ENCODE results near the gene VPS26C. TPM values are rescaled to one million over a fixed set of nuclear protein-coding genes. Genes with fewer than 3 reads are reported as not detected.
A peak's percentile ranks its signal among the peaks of the same experiment; 100 is the strongest.
"Not testable (repeated sequence)": the region's sequence is repeated elsewhere in the genome, so short reads cannot be mapped to it uniquely, and the experiment has no call there.

The VPS26C gene
- total RNA-seq (2021) = 32.2 and 46.2 TPM in 2 replicates
- percentile 82 among the genes with signal in this experiment for Bru-seq, nascent RNA
- BruChase-seq, experiment 1, labeled RNA remaining after a 2-hour chase = percentile 78 among the genes with signal in this experiment
- percentile 79 among the genes with signal in this experiment for BruChase-seq, experiment 2, labeled RNA remaining after a 6-hour chase
- long read RNA-seq, transcript VPS26C-201 (8 exons, 3,256 nt) = major isoform, 46 of 73 reads
- long read RNA-seq, transcript VPS26C-213 (2 exons, 959 nt) = minor isoform, 5 of 73 reads
- long read RNA-seq, partial matches to known transcripts = 3 of 73 reads
- long read RNA-seq, other reads (novel, unspliced or antisense) = 14 of 73 reads

DNA sequence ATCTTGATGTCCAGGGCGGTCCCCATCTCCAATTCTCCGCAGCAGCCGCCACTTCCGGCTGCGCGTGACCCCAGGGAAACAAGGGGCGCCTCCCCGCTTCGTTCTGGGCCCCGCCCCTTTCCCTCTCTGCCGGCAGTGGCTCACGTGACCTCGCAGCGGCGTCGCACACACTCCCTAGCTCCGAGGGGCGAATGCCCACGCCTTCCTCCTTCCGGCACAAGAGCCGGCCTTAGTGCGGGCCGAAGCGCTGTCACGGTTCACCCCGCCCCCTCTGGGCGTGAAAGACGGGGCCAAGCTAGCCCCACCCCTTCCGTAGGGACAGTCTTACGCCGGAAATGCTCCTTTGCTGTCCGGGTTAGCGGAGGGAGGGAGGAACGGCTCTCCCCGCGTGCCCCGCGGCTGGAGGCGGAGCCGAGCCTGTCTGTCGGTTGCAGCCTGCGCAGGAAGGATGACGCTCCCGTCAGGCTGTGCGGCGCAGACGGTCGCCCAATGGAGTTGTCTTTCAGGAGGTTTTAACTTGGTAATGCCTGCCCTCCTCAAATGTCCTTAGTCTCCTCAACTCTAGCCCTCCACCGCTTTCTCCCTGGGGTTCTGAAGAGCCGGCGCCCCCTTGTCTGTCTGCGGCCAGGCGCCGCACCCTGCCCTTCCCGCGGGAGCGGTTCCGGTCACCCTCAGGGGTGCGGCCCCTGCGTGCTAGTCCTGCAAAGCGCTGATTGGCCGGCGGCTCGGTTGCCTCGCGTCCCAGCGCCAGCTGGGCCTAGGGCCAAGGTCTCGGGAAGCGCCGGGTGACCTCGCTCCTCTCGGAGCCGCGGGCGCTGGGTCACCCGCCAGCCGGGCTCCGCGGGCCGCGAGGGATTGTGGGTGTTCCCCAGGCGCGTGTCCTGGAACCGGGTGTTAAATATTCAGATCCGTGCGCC, at the start of gene VPS26C:
TSS of gene VPS26C (minus strand) at position 66 of the 917 bp plus-strand sequence. CDS start at position 26, 40 bp downstream.
- Histone ChIP-seq H3K79me2 (ENCODE audit: low read depth) (peaks cover 47% of the 10 kb centered on the region), H3K4me1 (replicated peaks; ENCODE audit: insufficient read depth) (peaks cover 20% of the 10 kb centered on the region), H3F3A (ENCODE audit: insufficient read depth, low read depth) (peaks cover 17% of the 10 kb centered on the region; the same call in 1 of the 2 replicates), H3K27me3 (ENCODE audit: insufficient read depth, low read depth) (no peaks in the 10 kb centered on the region), H3K36me3 (ENCODE audit: low read depth) (no peaks in the 10 kb centered on the region), H3K9me2 (ENCODE audit: insufficient read depth) (no peaks in the 10 kb centered on the region), H4K20me1 (ENCODE audit: insufficient read depth) (no peaks in the 10 kb centered on the region), H2AFZ (peak within 1 kb of the TSS; percentile 83), H3K4me3 (peak within 1 kb of the TSS; percentile 82), H3K27ac (peak within 1 kb of the TSS; percentile 92), H3K9me3 (ENCODE audit: insufficient read depth, low read depth) (no peaks in the 10 kb centered on the region), H3K4me2 (peak within 1 kb of the TSS; percentile 93)
- BruUV-seq (replicated peaks) = TSS peak; percentile 85
- peak; percentile 94 to 97 for DNase-seq
- ChIA-PET CTCF (interaction anchor here (0.6 kb wide), 1 partner anchor 230 kb away, joined by 5 read pairs; no protein-coding TSS in a partner anchor), POLR2A (ENCODE audit: unreplicated experiment) (interaction anchor here (0.5 to 1.0 kb wide), 10 partner anchors 8 to 1057 kb away, joined by 3 to 12 read pairs (median 5); no protein-coding TSS in a partner anchor)
- intact Hi-C loops (cut with micrococcal nuclease; ENCODE audit: unreplicated experiment) = loop anchor here (1.0 to 5.0 kb wide), 6 partner anchors 72 to 297 kb away; partner anchors contain the start of genes DYRK1A, PIGP and TTC3
- TF ChIP-seq EZH2 (IDR thresholded peaks at IDR 0.05; ENCODE audit: low read depth) = no peak
- TF ChIP-seq, protein P1, sequence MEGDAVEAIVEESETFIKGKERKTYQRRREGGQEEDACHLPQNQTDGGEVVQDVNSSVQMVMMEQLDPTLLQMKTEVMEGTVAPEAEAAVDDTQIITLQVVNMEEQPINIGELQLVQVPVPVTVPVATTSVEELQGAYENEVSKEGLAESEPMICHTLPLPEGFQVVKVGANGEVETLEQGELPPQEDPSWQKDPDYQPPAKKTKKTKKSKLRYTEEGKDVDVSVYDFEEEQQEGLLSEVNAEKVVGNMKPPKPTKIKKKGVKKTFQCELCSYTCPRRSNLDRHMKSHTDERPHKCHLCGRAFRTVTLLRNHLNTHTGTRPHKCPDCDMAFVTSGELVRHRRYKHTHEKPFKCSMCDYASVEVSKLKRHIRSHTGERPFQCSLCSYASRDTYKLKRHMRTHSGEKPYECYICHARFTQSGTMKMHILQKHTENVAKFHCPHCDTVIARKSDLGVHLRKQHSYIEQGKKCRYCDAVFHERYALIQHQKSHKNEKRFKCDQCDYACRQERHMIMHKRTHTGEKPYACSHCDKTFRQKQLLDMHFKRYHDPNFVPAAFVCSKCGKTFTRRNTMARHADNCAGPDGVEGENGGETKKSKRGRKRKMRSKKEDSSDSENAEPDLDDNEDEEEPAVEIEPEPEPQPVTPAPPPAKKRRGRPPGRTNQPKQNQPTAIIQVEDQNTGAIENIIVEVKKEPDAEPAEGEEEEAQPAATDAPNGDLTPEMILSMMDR (conservative IDR thresholded peaks at IDR 0.05) = no peak

GRCh38 chr21:37316072-37316471, 48.9 kb upstream of the VPS26C start:
- H3K4me3 ChIP-seq; BruUV-seq (replicated peaks); H3K36me3 ChIP-seq (ENCODE audit: low read depth); CTCF ChIA-PET; H3K4me1 ChIP-seq (replicated peaks; ENCODE audit: insufficient read depth); H3F3A ChIP-seq (ENCODE audit: insufficient read depth, low read depth); DNase-seq; H3K27ac ChIP-seq; H4K20me1 ChIP-seq (ENCODE audit: insufficient read depth); H3K4me2 ChIP-seq; intact Hi-C loops (cut with micrococcal nuclease; ENCODE audit: unreplicated experiment); H2AFZ ChIP-seq; H3K9me2 ChIP-seq (ENCODE audit: insufficient read depth); H3K79me2 ChIP-seq (ENCODE audit: low read depth); H3K9me3 ChIP-seq (ENCODE audit: insufficient read depth, low read depth); POLR2A ChIA-PET (ENCODE audit: unreplicated experiment); H3K27me3 ChIP-seq (ENCODE audit: insufficient read depth, low read depth): not testable (repeated sequence)

- POLR2A ChIA-PET (ENCODE audit: unreplicated experiment) = interaction anchor here (0.6 kb wide), 1 partner anchor 48 kb away, joined by 6 read pairs; no protein-coding TSS in a partner anchor
- intact Hi-C loops (cut with micrococcal nuclease; ENCODE audit: unreplicated experiment) = no loop called here
Measured at GRCh38 chr21:37300114-37300751, 33.1 kb upstream of the VPS26C start.

More at GRCh38 chr21:37300114-37300751, 33.1 kb upstream of the VPS26C start:
- H3K4me2 ChIP-seq = no peak overlapping the region
- H3K36me3 ChIP-seq (ENCODE audit: low read depth) = no peaks in the 10 kb centered on the region
- no peaks in the 10 kb centered on the region for H3K9me3 ChIP-seq (ENCODE audit: insufficient read depth, low read depth)
- H4K20me1 ChIP-seq (ENCODE audit: insufficient read depth) = no peaks in the 10 kb centered on the region
- H3K79me2 ChIP-seq (ENCODE audit: low read depth) = no peaks in the 10 kb centered on the region
- no peaks in the 10 kb centered on the region for H3F3A ChIP-seq (ENCODE audit: insufficient read depth, low read depth)
- no peak for TF ChIP-seq EZH2 (IDR thresholded peaks at IDR 0.05; ENCODE audit: low read depth)
- TF ChIP-seq, protein P1 (conservative IDR thresholded peaks at IDR 0.05) = no peak
- BruUV-seq (replicated peaks) = no TSS peak
- no peak overlapping the region for H3K4me3 ChIP-seq
- no peak overlapping the region for H2AFZ ChIP-seq
- H3K27ac ChIP-seq = no peak overlapping the region
- H3K27me3 ChIP-seq (ENCODE audit: insufficient read depth, low read depth) = 0 out of 2 replicates have a peak, but pooled peaks cover 4% of the 10 kb centered on the region
- CTCF ChIA-PET = no interaction called here
- H3K4me1 ChIP-seq (replicated peaks; ENCODE audit: insufficient read depth) = no peaks in the 10 kb centered on the region
- H3K9me2 ChIP-seq (ENCODE audit: insufficient read depth) = no peaks in the 10 kb centered on the region
- no peak for DNase-seq
